Embryonic facial prominence (tissue), 1 donor: ENCODE data around the gene FAM13A.
"Not testable (repeated sequence)": the region's sequence is repeated elsewhere in the genome, so short reads cannot be mapped to it uniquely, and the experiment has no call there.

Source experiments
- DNase-seq: peaks from one replicate; pipeline ENCODE4 v3.0.0-alpha.2; 2016; ENCODE audit errors: extremely low spot score

Gene FAM13A

DNA sequence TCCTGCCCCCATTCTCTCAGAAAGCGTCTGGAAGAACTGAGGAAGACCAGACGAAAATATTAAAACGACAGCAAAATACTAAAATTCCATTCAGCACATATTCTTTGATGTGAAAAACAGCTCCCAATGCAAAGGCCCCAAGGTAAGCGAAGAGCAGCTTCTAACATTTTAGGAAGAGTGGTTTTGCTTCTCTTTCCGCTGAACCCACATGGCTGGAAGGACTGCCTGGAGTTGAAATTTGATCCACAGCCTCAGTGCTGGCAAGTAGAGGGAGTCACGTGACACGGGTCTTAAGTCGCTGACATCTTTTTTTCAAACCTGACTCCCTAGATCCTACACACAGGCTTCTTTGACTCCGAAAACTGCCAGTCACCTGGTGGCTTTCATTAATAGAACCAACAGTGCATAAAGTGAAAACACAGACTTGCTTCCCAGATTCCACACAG is at the start of gene FAM13A:
TSS of gene FAM13A (minus strand) at position 233 of the 446 bp plus-strand sequence. CDS start at position 12, 221 bp downstream.
- DNase-seq, result peak; percentile 97

- no peak for DNase-seq
Measured at GRCh38 chr4:89105726-89106125, 48.7 kb upstream of the FAM13A start.

GRCh38 chr4:89101256-89102161 is 44.5 kb upstream of the FAM13A start:
- no peak for DNase-seq

DNA sequence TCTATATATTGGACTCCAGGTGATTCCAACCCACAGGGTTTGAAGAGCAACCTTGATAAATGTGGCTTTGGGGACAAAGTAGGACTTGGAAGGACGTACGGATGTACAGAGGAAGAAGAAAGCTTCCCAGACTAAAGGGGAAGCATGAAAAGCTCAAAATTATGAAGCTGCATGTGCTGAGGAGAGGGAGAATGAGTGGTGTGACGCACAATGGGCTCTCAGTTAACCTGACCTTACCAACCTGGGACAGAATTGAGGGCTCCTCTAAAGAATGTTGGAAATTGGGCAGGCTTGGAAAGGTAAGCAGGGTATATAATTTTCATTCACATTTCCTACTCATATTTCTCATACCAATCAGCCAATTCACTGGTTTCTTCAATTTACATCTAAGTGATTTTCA is 43.9 kb upstream of the FAM13A start:
- DNase-seq, result no peak

DNA sequence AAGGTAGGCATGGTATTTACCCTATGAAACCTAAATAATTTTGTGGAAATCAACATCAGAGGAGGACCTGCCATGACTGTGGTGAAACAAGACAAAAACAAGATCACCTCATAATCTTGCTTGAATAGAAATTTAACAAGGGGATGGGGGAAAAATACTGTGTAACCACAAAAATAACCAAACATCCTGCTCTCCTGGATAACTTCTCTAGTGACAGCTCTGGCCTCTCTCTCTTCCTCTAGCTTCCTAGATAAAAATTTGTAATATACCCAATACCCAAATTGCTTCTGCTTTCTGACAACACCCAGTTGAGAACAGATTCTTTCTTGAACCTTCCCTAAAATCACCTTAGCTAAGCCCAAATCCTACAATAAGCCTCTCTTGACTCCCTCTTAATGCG is 42.5 kb upstream of the FAM13A start:
- no peak for DNase-seq

DNA sequence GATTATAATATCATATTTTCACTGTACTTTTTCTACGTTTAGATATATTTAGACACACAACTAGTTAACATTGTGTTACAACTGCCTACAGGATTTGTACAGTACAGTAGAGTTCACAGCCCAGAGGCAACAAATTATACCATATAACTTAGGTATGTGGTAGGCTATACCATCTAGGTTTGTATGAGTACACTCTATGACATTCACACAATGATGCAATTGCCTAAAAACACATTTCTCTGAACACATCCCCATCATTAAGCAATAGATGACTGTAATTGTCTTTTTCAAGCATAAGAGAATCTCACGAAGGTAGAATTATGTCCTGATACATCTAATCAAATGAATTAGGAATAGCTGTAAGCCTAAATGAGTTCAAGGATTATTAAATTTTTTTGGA is 42.0 kb upstream of the FAM13A start:
- DNase-seq, result no peak

- DNase-seq, result no peak
Measured at GRCh38 chr4:89078300-89078699, 21.3 kb upstream of the FAM13A start.

DNA sequence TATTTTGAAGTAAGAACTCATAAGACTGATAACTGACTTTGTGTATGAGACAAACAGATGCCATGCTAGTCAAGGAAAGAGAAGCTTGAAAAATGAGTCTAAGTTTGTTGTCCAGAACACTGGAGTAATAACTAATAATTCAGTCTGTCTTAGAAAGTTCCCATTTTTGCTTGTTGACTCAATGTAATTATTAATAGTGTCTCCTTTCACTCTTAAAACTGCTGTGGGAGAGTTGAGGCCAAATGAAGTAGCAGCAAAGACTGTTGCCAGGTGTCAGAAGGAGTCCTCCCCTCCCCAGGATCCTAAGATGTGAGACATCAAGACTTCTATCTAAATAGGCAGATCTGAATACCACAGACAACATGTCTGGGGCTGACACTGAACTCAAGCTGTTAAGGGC is 20.8 kb upstream of the FAM13A start:
- DNase-seq, result no peak

DNA sequence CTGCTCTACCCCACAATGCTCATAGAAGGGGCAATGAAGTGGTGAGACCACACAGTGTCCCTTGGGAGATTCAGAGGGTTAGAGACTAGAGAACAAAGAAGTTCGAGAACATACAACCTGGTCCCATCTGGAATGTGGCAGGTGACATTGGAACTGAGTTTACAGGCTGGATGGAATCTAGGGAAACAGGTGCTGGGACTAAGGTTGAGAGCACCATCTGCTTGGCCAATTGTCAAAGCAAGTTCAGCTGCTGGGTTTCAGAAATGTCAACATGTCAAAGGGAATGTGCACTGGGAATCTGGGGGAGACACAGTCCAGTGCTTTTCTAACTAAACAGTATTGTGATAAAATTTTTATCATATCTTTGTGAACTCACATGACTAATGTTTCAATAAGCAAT is 15.9 kb upstream of the FAM13A start:
- no peak for DNase-seq

DNA sequence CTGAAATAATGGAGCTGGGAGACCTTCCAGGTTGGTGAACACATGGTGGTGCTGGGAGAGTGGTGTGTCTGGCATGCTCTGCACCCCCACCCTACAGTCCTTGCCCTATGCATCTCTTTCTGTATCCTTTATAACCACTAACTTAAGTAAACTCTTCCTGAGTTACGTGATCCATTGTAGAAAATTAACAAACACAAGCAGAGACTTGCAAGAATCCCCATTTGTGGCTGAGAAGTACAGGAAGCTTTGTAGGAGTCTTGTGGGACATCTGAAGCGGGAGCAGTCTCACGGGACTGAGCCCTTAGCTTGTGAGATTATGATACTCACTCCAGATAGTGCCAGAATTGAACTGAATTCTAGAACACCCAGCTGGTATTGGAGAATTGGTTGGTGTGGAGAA is 14.3 kb upstream of the FAM13A start:
- DNase-seq, result no peak

DNA sequence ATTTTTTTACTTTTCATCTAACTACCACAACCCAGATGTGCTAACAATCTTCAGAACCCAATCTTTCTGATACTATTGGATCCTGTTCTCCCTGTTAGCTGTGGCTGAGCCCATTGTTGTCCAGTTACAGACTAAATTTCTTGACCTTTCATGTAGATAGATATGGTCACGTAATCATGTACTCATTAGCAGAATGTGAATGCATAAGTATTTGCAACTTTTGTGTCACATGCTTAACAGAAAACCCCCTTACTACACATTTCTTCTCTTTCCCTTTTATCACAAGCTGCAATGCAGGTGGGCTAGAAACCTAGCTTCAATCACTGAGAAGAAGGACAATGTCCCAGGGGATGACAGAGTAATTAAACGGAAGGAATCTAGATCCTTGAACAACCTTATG is 13.1 kb upstream of the FAM13A start:
- no peak for DNase-seq

GRCh38 chr4:89069481-89069880 is 12.5 kb upstream of the FAM13A start:
- DNase-seq, result no peak

DNA sequence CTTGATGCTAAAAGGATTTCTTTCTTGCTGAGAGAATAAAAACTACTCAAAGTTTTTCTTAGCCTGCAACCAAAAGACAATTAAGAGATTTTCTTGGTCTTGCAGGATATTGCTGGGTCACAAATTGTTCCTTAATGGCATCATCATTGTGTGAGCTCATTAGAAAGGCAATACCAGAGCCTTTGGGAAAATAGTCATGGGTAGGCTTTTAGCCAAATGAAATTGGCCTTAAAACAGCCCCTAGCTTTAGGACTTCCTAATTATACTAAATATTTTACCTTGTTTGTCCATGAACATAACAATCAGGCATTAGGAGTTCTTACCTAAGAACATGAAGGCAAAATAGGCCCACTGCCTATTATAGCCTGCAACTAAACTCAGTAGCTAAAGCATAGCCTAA is 10.4 kb upstream of the FAM13A start:
- no peak for DNase-seq

DNA sequence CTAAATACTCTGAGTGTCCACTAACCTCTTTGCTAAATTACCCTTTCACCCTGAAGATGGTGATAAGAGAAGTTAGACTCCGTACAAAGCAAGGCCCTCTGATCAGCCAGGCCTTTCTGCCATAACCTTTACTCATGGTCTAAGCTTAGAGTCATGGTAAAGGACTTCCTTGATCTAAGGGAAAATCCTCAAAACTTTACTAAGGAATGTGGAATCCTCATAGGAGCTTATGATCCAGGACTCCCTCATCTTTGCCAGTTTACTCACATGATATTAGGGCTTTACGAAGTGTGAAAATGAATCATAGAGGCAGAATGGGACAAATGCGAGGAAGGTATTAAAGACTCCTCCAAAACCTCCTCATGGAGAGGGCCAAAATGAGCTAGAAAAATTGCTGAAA is 7.9 kb upstream of the FAM13A start:
- no peak for DNase-seq

- not testable (repeated sequence) for DNase-seq
Measured at GRCh38 chr4:89057844-89058243, 859 bp upstream of the FAM13A start.

- no peak for DNase-seq
Measured at GRCh38 chr4:89056292-89056952, 563 bp downstream of the FAM13A start.

DNA sequence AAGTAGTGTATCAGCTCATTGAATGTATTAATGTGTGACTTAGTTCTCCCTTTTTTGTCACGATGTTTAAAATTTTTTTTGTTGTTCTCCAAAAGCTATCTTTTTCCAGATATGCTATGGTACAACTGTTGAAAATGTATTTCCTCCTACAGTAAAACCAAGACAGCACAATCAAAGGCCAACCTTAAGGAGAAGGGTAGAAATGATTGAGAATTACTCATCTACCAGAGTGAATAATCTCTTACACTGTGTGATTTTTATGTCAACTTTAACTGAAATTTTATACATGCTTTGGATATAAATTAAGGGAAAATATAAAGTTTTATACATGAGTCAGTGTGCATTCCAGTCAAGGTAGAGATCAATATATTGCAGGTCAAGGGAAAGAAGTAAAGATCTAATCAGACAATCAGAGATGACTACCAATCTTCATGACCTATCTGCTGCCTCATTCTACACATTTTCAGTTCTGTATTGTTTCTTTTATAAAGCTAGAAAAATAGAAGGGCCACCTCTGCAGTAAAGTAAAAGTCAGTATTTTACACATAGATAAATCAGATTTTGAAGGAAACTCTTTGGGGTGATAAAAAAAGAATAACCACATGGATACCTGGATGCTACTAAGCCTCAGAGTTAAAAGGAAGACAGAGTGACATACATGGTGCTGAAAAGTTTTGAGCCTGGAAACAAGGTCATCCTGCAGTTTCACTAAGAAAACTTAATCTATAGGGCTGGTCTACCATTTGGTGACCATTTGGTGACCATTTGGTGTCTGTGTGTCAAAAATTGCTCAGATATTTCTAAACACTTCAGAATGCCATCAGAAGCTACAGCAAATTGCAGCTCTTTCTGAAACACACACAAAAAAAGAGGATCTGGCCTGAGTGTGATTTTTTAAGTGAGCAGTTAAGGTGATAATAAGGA is 1.6 kb downstream of the FAM13A start:
- DNase-seq, result no peak

- DNase-seq, result no peak
Measured at GRCh38 chr4:89054627-89055026, 2.4 kb downstream of the FAM13A start.

- no peak for DNase-seq
Measured at GRCh38 chr4:89049853-89050252, 7.1 kb downstream of the FAM13A start.

DNA sequence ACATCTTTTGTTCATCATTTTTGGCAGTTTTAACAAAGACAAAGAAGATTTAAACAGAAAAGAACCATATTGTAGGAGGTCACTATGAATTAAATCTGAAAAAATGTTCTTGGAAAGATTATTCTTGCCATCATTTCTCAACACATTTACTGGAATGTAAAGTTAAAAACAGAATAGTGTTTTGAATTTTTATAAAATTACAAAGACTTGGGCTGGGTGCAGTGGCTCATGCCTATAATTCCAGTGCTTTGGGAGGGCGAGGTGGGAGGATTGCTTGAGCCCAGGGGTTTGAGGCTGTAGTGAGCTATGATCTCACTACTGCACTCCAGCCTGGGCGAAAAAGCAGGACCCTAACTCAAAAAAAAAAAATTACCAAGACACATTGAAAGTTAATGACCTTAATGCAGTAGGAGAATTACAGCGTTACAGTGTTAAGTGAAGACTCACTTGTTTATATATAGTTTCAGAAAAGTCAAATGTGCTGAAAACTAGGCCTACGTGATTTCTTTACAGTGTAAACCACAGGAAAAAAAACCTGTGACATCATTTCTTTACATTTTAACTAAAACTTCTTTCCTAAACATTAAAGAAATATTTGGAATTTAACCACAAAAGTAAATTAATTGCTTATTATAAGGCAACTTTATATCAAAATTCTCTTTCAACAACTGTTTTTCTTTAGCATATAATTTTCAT is 7.9 kb downstream of the FAM13A start:
- no peak for DNase-seq

- no peak for DNase-seq
Measured at GRCh38 chr4:89044147-89044900, 12.7 kb downstream of the FAM13A start.
